Amniotic epithelial cell (primary cell): ENCODE data around the gene WNT11.

Experiments used
- DNase-seq: peaks from one replicate; pipeline ENCODE4 v3.0.0-alpha.2; 2010; ENCODE audit warnings: low read depth

Gene WNT11

DNA sequence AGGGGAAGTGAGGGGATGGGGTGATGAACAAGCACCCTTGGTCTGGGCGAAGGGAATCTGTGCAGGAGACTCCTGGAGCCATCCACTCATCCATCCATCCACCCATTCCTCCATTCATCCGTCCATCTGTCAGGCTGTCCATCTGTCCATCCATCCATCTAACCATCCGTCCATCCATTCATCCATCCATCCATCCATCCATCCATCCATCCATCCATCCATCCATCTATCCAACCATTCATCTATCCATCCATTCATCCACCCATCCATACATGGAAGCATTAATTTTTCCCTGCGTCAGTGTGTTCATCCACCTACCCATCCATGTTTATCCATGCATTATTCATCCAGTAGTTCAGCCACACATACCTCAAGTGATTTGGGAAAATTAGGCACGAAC, 32.0 kb downstream of the WNT11 start:
- no peak for DNase-seq

DNA sequence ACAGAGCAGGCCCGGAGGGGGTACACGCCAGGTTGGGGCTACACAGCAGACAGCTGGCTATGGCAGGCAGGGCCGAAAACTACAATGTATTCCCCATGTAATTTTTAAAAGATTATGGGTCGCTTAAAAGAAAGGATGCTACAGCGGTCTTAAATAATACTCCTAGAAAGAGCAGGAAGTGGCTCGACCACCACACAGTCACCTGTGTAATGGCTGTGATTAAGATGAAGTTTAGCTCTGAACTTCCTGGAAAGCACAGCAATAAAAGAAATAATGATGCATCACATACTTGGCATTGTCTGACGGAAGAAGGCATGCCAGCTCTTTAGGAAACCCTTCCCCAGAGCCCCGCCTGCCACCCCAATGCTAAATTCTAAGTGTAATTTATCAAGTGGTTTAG, 32.6 kb downstream of the WNT11 start:
- no peak for DNase-seq

DNA sequence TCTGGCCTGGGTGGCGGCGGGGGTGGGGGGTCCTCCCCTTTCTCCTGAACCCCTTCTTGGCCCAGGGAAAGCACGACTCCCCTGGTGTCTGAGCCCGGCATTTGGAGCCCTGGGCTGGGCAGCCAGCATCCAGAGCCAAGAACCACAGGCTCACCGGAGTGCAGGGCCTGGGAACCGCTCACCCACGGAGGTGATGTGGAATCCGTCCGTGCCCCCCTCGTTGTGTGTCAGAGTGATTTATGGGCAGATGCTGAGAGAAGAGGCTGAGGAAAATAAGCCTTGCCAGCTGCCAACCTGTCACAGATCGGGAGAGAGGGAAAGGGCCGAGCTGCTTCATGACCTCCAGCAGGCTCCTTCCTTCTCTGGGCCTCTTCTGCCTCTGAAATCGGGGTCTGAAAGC, 33.7 kb downstream of the WNT11 start:
- no peak for DNase-seq

DNA sequence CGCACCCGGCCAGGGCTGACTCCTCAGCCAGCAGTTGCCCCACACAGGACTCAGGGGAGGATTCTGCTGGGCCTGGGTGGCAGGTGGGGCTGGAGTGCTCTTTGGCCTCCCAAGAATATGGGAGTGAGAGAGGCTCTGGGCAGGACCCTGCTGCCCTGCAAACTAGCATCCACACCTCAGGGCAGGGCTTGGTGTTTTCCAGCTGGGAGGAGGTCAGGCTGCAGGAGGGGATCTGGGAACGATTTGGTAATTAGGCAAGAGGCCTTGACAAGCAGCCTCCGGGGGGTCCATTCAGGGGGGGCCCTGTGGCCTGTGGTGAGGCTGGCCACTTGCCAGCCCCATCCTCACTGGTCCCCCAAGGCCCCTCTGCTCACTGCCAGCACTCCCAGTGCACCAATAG, 35.8 kb downstream of the WNT11 start:
- DNase-seq = no peak

DNA sequence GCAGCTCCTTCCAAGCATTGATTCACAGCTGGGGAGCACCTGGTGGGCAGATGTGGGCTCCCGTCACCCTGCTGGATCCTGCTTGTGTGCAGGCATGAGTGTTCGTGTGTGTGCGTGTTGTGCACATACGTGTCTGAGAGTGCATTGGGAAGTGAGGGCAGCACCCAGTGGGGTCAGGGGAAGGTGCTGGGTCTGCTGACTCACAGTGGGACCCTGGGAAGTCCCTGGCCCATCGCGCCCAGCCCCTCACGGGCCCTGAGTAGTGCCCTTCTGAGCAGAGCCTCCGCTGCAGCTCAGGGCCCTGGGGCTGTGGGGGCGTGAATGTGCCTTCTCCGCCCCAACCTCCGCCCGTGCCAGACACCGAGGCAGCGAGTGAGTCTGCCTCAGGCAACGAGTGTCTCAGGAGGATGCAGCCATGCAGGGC, 36.8 kb downstream of the WNT11 start:
- DNase-seq = no peak

- DNase-seq = no peak
These were observed 38.7 kb downstream of the WNT11 start for GRCh38 chr11:76167590-76167989.

- peak; percentile 30 for DNase-seq
These were observed 40.0 kb downstream of the WNT11 start for GRCh38 chr11:76166314-76166713.

DNA sequence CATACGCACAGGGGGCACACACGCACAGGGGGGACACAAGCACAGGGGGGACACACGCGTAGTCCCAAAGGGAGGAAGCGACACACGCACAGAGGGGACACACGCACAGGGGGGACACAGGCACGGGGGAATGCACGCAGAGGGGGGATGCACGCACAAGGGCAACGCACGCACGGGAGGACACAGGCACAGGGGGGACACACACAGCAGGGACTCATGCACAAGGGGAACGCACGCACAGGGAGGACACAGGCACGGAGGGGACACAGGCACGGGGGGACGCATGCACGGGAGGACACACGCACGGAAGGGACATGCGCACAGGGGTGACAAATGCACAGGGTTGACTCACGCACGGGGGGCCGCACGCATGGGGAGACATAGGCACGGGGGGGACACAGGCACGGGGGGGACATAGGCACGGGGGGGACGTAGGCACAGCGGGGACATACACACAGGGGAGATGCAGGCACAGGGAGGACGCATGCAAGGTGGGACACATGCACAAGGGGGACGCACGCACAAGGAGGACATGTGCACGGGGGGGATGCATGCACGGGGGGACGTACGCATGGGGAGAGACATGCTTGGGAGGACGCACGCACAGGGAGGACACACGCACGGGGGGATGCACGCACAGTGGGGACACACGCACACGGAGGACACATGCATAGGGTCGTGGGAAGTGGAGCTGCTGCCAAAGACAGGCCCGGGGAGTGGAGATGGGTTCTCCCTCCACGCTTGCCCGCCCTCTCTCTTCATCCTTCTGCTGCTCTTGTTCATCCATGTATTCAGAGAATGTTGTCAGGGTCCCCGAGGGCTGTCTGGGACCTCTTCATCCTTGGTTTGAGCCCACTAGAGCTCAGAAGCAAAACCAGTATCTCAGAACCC, 41.2 kb downstream of the WNT11 start:
- DNase-seq = no peak

DNA sequence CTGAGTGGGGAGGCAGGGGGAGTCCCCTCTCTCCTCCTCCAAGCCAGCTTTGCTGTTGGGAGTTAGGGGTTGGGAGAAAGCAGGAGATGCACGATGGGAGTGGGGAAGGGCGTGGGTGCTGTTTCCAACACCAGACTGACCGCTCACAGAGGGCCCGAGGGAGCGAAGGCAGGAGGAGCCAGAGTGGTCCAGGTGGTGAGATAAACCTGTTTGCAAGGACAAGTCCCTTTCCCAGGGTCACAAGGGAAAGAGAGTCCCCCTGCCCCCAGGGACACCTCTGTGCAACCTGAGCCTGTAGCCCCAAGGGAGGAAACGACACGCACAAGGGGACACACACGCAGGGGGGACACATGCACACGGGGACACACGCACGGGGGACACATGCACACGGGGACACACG, 42.2 kb downstream of the WNT11 start:
- no peak for DNase-seq

- no peak for DNase-seq
These were observed 42.9 kb downstream of the WNT11 start for GRCh38 chr11:76163289-76163880.

DNA sequence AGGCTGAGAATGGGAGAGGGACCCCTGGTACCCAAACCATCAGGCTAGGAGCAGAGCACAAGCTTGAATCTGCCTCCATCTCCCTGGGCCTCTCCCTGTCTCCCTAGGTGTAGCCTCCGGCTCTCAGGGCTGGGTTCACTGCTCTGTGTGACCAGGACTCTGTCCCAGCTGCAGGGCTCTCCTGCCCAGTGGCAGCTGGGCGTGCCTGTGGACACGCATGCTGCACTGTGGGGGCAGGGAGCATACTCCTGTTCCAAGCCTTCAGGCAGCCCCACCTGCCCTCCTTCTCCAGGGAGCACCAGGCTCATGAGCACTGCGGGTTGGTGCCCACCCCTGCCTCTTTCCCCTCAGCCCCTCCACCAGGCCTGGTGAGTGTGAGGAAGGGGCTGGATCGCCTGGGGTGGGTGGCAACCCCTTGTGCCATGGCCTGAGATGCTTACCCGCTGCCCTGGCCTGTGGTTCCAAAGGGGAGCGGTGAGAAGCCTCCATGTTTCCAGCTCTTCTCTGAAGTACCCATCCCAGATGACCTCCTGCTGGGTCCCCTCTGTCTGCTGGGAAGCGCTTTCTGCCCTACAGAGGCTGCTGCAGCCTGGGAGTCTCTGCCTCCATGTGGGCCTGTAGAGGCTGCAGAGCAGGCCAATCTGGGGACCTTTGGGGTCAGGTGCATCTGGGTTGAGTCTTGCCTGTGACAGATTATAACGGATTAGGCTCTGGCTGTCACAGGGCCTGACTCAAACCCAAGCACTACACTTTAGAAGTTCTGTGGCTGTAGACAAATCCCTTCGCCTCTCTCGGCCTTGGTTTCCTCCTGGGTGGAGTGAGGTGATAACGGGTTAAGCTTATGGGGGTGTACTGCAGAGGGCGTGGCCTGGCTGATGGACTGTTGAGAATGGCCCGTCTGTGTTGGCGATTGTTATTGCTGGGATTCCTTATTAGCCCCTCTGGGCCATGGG, 43.7 kb downstream of the WNT11 start:
- DNase-seq = no peak

DNA sequence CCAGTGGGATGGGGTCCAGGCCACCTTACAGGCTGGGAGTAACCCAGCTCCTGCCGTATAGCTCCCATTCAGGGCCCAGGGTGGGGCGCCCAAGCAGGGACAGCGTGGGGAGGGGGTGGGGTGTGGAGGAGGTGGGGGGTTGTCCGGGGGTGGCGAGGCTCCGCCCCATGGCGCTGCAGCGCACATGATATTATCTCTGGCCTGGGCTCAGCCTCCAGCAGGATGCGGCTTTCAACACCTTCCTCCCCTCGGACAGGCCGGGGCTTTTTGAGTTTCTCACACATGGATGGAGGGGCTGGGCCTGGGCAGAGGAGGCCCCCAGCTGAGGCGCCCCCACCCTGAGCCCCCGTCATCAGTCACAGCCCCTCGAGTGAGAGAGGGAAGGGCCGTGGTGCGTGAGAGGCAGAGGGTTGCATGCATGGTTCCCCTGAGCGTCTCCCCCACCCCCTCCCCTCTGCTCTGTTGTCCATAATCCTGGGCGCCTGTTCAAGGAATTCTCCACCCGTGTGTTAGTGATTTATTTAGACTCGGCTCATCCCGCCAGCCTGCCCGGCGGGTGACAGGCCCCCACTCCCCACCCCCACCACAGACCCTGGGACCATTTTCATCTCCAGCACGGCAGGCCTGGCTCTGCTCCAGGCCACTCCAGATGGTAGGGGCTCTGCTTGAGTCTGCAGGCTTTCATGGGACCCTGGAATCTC, 44.9 kb downstream of the WNT11 start:
- DNase-seq = peak; percentile 14

- no peak for DNase-seq
These were observed 45.4 kb downstream of the WNT11 start for GRCh38 chr11:76160856-76161255.

- DNase-seq = no peak
These were observed 46.2 kb downstream of the WNT11 start for GRCh38 chr11:76159983-76160661.

DNA sequence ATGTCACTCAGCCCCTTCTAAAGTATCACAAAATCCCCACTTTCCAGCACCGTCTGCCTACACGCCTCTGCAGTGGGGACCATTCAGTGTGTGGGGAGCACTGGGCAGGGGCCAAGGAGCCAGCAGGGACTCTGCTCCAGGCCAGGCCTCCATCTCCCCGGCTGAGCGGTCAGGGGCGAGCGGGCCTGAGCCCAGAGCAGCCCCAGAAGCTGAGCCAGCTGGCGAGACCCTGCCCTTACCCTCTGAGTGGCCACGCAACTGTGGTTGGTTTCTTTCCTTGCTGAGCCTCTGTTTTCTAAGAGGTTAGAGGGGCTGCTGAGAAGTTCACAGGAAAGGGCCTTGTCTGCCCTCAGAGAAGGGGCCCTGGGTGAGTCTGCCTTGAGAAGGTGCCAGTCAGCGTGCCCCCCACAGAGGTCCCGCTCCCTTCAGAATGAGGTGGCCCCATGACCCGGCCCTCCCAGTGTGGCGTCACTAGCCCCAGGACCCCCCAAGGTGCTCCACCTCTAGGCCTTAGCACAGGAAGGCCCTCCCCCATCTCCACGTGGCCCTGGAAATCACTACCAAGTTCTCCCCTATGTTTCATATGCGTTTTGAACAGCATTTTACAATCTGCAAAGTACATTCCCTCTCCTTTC, 46.9 kb downstream of the WNT11 start:
- no peak for DNase-seq

DNA sequence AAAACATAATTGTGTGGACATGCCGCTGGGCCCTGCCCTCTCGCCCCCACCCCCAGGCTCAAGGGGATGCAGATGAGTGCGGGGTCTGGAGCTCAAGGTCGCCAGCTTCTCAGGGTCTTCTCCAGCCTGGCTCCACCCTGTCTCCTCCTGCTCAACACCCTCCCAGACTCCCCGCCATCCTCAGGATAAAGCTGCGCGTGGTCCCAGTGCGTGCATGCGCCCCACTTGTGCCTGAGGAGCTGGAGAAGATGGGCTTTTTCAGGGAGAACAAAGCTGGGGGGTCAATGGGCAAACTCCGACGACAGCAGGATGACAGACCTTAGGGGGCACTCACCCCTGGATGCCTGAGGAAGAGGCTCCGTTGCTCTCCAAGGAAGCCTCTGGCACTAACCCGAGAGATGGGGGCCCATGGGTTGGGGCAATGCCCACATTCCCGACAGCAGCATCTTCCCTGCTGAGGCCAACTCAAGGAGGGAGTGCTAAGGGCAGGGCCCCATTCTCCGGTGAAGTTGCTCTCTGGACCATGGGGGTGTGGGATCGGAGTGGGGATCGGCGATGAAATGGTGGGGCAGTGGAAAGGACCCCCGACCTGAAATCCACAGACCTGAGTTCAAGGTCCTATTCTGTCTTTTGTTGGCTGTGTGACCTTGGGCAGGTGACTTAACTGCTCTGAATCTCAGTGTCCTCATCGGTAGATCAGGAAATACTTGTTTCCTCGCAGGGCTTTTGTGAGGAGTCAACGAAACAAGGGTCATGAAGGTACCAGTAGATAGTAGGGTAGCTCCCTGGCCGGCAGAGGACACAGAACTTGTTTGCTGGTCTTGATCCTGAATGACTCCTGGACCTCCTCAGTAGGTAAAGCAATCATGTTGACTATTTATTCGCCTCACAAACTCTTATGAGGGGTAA, 47.7 kb downstream of the WNT11 start:
- no peak for DNase-seq

DNA sequence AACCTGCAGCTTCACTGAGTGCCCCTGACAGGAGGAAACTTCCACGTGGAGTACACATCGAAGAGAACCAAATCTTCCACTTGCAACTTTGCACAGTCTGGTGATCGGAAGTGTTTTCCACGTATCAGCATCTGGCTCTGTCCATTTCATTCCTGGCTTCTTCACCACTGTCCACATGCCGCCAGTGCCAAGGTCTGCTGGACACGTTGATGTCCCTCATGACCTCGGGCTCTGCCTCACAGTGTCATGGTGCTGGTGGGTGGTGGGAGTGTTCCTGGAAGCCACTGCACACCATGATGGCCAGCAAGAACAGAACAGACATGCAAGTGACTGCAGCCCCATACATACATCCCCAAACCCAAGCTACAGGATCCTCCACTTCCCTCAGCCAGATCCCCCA, 48.4 kb downstream of the WNT11 start:
- no peak for DNase-seq

DNA sequence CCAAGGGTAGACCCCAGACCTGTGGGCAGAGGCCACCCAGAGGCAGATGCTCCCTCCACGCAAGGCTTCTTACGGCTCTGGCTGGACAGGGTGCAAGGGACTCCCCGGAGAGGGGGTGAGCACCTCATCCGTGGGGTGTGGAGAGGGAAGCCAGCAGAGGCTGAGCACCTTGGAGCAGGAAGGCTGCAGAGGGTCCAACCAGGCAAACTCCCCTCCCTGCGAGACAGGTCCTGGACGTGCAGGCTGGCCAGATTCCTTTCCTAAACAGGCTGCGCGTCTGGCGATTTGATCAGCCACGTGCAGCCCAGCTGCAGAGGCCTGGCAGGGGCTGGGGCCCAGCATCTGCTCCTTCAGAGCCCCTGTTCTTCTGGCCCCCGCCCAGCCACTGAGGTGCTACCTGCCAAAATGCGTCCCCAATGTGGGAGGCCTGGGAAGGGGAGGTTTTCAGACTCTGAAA, 49.3 kb downstream of the WNT11 start:
- DNase-seq = no peak

DNA sequence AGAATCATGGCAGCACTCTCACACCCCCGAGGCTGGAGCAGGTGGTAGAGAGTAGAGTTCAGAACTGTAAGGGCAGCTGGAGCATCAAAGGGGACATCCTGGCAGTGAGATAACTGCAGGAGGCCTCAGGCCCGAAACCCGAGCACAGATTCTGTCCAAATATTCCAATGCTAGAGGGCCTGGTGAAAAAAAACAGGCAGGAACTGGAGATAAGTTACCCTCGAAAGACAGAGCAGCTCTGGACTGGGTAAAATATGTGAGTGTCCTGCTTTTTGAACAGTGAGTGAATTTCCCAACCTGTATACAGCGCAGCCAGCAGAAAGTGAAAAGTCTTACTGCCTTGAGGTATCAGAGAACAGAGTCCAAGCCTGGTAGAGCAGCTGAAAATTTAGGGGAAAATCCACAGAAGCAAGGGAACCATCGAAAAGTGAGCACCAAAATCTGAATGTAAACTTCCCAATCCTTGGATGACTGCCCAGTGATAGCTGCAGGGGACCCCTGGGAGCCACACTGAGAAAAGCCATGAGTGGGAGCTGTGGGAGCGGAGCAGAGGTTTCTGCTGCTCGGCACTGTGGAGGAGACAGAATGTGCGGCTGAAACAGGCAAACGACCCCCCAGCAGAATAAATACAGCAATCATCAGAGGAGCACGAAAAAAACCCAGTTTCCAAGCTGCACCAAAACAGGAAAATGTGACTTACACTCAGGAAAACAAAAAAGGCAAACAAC, 50.6 kb downstream of the WNT11 start:
- DNase-seq = no peak
